B cell (primary cell): Measurements from ENCODE around the gene HHATL.

Experiments used
- CTCF ChIP-seq: fragments of 200-600 bp; IDR thresholded peaks from one replicate; pipeline ENCODE4 v1.8.0; 2022; ENCODE audit warnings: antibody characterized with exemption, mild to moderate bottlenecking
- EZH2 ChIP-seq: IDR thresholded peaks from 2 replicates; pipeline ENCODE4 v1.6.1; 2012; ENCODE audit warnings: borderline replicate concordance, low read depth, mild to moderate bottlenecking, moderate library complexity, low read length; ENCODE audit not compliant: insufficient read depth, poor library complexity, severe bottlenecking

- no peak for TF ChIP-seq CTCF
- TF ChIP-seq EZH2: no peak
Observed at GRCh38 chr3:42664438-42664803, 38.2 kb downstream of the HHATL start.
